Dedifferentiated amniotic fluid mesenchymal stem cell (primary cell): ENCODE data around the gene DUSP10.

ENCODE experiments used
- DNase-seq: peaks from one replicate; pipeline ENCODE4 v3.0.0-alpha.2; 2016; ENCODE audit errors: extremely low spot score

DUSP10 gene

GRCh38 chr1:221714227-221715152, 27.4 kb downstream of the DUSP10 start:
- no peak for DNase-seq

- DNase-seq = no peak
Measured at GRCh38 chr1:221712776-221713431, 29.0 kb downstream of the DUSP10 start.

DNA sequence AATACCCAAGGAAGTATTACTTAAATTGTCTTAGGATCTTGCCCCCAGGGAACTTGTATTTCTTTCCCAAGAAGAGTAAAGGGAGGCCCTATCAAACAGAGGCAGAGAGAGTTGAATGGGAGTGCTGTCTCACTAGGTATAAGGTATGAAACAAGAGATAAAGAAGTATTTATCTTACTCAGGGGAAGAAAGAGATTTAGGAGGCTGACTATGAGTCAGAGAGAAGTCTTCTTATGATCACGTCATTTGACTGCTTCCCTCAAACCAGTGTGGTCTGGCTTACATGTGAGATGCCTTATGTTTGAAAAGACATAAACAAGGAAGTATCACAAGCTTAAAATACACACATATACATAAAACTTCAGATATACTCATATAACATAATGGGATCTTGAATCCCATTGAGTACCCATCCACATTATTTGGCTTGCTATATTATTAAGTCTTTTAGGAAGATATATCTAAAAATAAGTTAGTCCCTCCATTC, 29.6 kb downstream of the DUSP10 start:
- peak; percentile 61 for DNase-seq

GRCh38 chr1:221711656-221712055, 30.2 kb downstream of the DUSP10 start:
- DNase-seq = no peak

DNA sequence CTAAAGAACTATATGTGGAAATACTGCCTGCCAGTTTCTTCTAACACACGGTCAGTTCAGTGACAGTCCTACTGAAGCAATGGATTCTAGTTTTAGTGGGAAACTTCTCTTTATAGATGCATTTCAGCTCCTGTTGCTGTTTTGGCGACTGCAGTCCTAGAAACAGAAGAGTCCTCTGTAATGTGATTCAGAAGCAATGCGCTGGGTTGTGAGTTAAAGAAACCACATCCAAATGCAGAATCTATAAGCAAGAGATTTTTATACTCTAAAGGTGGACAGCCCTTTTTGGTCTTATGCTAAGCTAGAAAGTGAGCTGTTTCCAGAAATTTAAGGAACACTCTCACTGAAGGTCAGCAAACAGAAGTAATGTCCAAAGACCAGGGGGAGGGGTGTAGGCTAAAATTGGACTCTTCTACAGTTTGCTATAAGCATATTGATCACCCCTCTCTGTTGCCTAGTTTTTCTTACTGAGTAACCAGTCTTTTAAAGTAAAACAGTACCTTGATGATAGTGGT, 30.8 kb downstream of the DUSP10 start:
- DNase-seq = no peak

DNA sequence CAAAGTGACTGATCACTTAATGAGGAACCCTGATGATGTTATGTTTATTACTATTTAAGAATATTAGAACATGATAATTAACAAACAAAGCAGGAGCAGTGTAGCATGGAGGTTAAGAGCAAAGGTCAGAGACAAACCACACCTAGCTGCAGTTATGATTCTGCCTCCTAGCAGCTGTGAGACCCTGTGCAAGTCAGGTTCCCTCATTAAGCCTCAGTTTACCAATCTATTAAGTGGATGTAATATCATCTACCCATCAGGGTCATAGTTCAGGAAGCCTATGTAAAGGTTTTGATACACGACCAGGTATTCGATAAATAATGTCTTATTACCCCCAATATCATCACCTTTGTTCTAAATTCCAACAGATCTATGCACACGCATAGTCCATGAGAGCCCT, 32.0 kb downstream of the DUSP10 start:
- DNase-seq = no peak

DNA sequence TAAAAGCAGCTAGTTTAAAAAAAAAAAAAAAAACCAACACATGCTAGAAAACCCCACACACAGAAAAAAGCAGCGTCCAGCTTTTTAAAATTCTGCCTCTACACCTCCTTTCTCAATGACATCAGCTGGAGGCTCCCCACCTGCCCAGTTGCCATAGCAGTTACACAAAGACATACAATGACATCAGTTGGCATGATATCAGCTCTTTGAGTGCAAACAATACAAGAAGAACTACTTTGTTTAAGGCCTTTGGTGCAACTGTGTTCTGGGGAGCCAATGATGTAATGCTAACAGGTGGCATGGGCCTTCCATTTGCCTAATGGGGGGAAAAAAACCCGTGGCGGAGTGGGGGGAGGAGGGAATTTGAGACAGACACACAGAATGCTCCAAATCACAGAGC, 32.9 kb downstream of the DUSP10 start:
- no peak for DNase-seq

GRCh38 chr1:221708076-221708571, 33.8 kb downstream of the DUSP10 start:
- DNase-seq = no peak

- no peak for DNase-seq
Measured at GRCh38 chr1:221706876-221707582, 34.9 kb downstream of the DUSP10 start.

DNA sequence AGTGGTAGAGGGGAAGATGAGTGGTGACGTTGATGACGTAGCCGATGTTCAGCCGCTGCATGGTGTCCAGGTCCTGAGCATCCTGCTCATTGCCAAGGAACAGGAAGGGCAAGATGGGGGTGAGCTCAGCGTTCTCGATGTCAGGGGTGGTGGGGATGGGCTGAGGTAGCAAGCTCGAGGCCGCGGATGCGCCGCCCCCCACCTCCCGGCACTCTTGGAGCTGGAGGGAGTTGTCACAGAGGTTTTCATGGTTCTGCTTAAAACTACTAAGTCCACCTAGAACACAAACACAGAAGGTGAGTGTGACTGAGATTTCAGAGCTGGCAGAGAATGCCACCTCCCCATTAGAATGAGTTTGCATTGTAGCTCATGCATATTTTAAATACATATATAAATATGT, 35.7 kb downstream of the DUSP10 start:
- no peak for DNase-seq

- no peak for DNase-seq
Measured at GRCh38 chr1:221704306-221704705, 37.6 kb downstream of the DUSP10 start.

DNA sequence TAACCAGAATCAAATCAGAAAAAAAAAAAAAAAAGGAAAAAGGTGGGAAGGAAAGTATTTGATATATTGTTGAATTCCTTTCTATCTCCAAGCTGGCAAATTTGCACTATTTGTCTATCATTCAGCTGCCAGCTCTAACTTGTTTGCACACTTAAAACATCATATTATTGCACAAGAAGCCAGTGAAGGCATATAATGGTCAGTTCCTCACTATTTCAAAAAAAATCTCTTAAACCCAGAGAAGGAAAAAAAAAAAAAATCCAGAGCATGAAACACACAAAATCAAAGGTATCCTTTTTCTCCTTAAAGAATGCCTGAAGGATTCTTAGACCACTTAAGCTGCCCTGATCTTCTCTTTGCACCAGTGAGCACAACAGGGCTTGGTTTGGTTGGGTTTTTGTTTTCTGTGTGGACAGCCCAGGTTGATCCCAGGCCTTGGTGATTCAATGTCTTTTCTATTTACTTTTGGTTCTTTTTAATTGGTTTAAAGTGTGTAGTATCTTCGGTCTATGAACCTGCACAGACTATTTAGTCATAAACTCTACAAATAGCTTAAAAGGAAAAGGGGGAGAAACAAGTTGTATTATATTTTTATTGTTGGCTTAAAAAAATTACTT, 40.2 kb downstream of the DUSP10 start:
- no peak for DNase-seq

GRCh38 chr1:221700948-221701347, 40.9 kb downstream of the DUSP10 start:
- DNase-seq = no peak

DNA sequence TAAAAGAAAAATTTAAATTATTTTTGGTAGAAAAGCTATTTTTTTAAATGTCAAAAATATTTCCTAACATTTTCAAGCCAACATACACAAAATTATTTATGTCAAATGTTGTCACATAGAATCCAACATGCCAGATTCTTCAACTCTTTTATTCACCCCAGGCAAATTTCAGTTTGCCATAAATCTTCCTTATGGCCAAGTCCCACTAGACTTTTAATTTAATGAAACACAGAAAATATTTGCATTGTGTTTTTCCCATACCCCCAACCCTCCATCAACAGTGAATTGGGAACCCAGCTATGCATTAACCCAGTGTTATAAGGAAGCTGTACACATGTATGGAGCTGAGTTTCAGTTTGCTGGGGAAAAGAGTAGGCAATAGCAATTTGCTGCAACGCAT, 41.4 kb downstream of the DUSP10 start:
- no peak for DNase-seq

- no peak for DNase-seq
Measured at GRCh38 chr1:221699978-221700519, 41.8 kb downstream of the DUSP10 start.

DNA sequence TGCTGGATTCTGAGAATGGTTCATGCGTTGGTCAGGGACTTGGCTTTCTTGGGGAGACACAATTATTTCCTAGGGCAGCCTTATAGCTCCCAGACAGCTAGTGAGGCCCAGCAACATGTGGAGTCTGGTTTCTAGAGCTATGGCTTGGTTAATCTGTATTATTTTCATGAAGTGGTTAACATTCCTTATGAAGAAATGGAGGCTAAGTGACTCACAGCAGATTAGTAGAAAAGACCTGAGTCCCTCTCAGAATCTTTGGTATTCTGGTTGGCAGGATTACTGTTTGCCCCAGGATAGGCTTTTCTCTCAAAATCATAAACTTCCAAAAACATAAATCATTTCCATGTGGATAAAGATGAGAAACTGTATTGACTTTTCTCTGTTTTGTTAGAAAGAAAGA, 42.3 kb downstream of the DUSP10 start:
- peak; percentile 74 for DNase-seq

- DNase-seq = no peak
Measured at GRCh38 chr1:221698579-221699349, 43.1 kb downstream of the DUSP10 start.

DNA sequence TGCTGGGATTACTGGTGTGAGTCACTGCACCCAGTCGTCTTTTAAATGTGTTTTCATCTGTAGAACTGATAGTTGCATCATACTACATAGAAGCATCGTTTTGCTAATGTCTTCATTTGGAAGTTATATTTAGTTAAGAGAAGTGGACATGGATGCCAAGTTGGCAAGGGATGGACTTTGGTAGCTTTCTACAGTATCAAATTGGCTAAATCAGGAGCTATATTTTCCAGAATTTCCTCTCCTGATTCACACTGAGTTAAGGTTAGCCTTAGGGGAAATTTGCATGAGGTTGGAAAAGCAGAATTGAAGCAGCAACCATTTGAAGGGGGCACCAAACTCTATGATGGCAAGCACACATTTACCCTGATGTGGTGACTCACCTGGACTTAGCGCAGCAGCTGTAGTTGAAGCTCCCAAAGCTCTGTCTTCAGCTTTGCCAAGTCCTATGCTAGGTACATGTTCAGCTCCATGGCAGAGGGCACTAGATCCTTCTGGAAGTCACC, 43.9 kb downstream of the DUSP10 start:
- no peak for DNase-seq

- DNase-seq = no peak
Measured at GRCh38 chr1:221696718-221697461, 45.0 kb downstream of the DUSP10 start.

DNA sequence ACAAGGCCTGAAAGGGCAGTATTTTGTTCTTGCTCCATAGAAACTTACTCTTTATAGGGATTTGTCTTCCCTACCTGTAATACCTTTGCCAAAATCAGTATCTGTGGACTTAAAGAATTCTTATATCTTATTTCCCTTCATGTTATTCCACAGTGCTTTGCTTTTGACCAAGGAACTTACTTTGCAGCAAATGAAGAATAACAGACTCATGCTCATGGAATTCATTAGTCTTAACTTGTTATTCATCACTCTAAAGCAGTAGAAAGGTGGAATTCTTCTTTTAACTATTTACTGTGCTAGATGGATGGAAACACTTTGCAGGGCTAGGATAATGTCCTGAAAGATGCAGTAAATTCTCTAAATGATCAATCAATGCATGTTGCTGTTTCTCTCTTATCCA, 45.9 kb downstream of the DUSP10 start:
- no peak for DNase-seq
